ENCODE measurements around the gene MYCBPAP. TPM values are rescaled to one million over a fixed set of nuclear protein-coding genes. Genes with fewer than 3 reads are reported as not detected.
A peak's percentile ranks its signal among the peaks of the same experiment; 100 is the strongest.

Gene MYCBPAP
- total RNA-seq, 1 donor from 2014 or later = 1.3 TPM

DNA sequence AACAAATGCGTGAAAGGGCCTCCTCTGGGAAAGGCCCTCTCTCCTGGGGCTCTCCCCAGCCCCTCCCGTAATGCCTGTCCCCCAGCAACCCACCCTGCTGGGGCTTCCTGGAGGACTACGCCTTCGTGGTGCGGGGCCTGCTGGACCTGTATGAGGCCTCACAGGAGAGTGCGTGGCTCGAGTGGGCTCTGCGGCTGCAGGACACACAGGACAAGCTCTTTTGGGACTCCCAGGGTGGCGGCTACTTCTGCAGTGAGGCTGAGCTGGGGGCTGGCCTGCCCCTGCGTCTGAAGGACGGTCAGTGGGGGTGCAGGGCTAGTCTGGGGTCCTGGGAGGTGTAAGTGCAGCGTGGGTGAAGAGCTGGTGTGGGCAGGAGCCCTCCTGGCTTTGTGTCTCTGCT is 43.6 kb downstream of the MYCBPAP start:
- no peaks in the 10 kb centered on the region for H3K4me1 ChIP-seq
- no peak for DNase-seq
- H3K9me3 ChIP-seq = no peaks in the 10 kb centered on the region
- intact Hi-C loops (cut with DNase I) = loop anchor here (5.0 kb wide), 1 partner anchor 75 kb away; no protein-coding TSS in a partner anchor
- H3K27me3 ChIP-seq = no peaks in the 10 kb centered on the region
- no peaks in the 10 kb centered on the region for H3K36me3 ChIP-seq
- no peak for TF ChIP-seq CTCF (IDR thresholded peaks at IDR 0.05)
- no peak overlapping the region for H3K4me3 ChIP-seq
- H3K27ac ChIP-seq = no peak overlapping the region
- ATAC-seq = no peak

DNA sequence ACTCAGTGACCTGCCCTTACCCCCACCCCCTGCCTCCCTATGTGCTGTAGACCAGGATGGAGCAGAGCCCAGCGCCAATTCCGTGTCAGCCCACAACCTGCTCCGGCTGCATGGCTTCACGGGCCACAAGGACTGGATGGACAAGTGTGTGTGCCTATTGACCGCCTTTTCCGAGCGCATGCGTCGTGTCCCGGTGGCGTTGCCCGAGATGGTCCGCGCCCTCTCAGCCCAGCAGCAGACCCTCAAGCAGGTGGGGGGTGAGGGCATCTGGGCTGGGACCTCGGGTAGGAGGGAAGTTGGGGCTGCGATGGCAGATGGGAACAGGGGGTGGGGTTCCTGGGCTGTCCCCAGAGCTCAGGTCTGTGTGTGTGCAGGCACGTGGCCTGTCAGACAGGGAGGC is 46.0 kb downstream of the MYCBPAP start:
- ATAC-seq = no peak
- H3K4me1 ChIP-seq = peaks cover 8% of the 10 kb centered on the region
- H3K27me3 ChIP-seq = peaks cover 11% of the 10 kb centered on the region
- H3K4me3 ChIP-seq = no peak overlapping the region
- no peak overlapping the region for H3K27ac ChIP-seq
- H3K36me3 ChIP-seq = no peaks in the 10 kb centered on the region
- H3K9me3 ChIP-seq = no peaks in the 10 kb centered on the region
- intact Hi-C loops (cut with DNase I) = loop anchor here (5.0 kb wide), 1 partner anchor 73 kb away; no protein-coding TSS in a partner anchor
- no peak for TF ChIP-seq CTCF (IDR thresholded peaks at IDR 0.05)
- no peak for DNase-seq

- Histone ChIP-seq H3K4me3 (no peak overlapping the region), H3K4me1 (peaks cover 29% of the 10 kb centered on the region), H3K36me3 (no peaks in the 10 kb centered on the region), H3K9me3 (no peaks in the 10 kb centered on the region), H3K27me3 (peaks cover 36% of the 10 kb centered on the region), H3K27ac (no peak overlapping the region)
- no peak for DNase-seq
- intact Hi-C loops (cut with DNase I) = no loop called here
- no peak for TF ChIP-seq CTCF (IDR thresholded peaks at IDR 0.05)
- ATAC-seq = no peak
Measured at GRCh38 chr17:50556803-50557202, 48.6 kb downstream of the MYCBPAP start.

DNA sequence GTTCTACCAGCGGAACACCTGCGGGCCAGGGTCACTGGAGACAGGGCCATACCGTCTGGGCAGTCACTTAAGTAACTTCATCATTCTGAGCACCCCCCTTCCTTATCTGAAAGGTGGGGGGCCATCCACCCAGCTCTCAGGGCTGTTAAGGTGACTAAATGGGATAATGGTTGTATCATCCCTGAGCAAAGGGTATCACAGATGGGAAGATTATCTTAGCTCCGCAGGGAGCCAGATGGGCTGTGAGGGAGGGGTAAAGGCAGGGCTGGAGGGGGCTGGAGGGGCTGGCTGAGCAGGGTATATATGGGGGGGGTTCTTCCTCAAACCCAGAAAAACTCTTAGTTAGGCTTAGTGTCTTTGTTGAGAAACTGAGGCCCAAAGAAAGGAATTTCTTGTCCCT is 49.4 kb downstream of the MYCBPAP start:
- ATAC-seq = no peak
- H3K4me1 ChIP-seq = peaks cover 30% of the 10 kb centered on the region
- H3K27ac ChIP-seq = no peak overlapping the region
- no peaks in the 10 kb centered on the region for H3K36me3 ChIP-seq
- peaks cover 45% of the 10 kb centered on the region for H3K27me3 ChIP-seq
- DNase-seq = no peak
- intact Hi-C loops (cut with DNase I) = no loop called here
- no peaks in the 10 kb centered on the region for H3K9me3 ChIP-seq
- no peak overlapping the region for H3K4me3 ChIP-seq
- no peak for TF ChIP-seq CTCF (IDR thresholded peaks at IDR 0.05)

GRCh38 chr17:50558091-50558490 is 49.9 kb downstream of the MYCBPAP start:
- DNase-seq (no peak), ATAC-seq (peak; percentile 35)
- Histone ChIP-seq H3K4me1 (peaks cover 30% of the 10 kb centered on the region), H3K36me3 (no peaks in the 10 kb centered on the region), H3K9me3 (no peaks in the 10 kb centered on the region), H3K27me3 (peaks cover 49% of the 10 kb centered on the region), H3K4me3 (no peak overlapping the region), H3K27ac (no peak overlapping the region)
- intact Hi-C loops (cut with DNase I) = no loop called here
- no peak for TF ChIP-seq CTCF (IDR thresholded peaks at IDR 0.05)

DNA sequence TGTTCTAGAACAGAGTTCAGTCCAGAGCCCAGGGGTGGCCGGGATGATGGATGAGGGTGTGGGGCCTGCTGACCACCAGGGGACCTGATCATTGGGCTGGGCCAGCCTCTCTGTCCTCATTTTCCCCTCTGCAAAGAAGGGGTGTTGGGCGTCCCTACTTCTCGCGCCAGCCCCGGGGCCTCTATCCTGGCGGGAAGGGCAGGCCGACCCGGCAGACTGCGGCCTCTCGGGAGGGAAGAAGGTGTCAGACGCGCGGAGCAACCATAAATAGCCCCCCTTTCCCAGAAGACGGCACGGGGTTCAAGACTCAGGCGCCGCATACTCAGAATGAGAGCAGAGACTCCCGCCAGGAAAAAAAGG is 50.3 kb downstream of the MYCBPAP start:
- Histone ChIP-seq H3K4me1 (peaks cover 30% of the 10 kb centered on the region), H3K9me3 (no peaks in the 10 kb centered on the region), H3K27ac (no peak overlapping the region), H3K4me3 (no peak overlapping the region), H3K36me3 (no peaks in the 10 kb centered on the region), H3K27me3 (peaks cover 54% of the 10 kb centered on the region)
- intact Hi-C loops (cut with DNase I) = no loop called here
- TF ChIP-seq CTCF (IDR thresholded peaks at IDR 0.05) = no peak
- ATAC-seq (no peak), DNase-seq (no peak)

Measured in upper lobe of right lung (tissue), 1 donor.